HG03103 (cell line): ENCODE measurements around the gene SALL4.
"Not testable (repeated sequence)": the region's sequence is repeated elsewhere in the genome, so short reads cannot be mapped to it uniquely, and the experiment has no call there.

Experiments used
- ATAC-seq: cut with Tn5 transposase; IDR thresholded peaks from one replicate; pipeline ENCODE4 v1.9.1; 2021; ENCODE audit warnings: low read depth; ENCODE audit not compliant: unreplicated experiment

Gene SALL4

GRCh38 chr20:51802170-51802751, at the start of gene SALL4:
TSS of gene SALL4 (minus strand) at chr20:51802521. CDS start at chr20:51802408, 113 bp downstream.
- no peak for ATAC-seq

DNA sequence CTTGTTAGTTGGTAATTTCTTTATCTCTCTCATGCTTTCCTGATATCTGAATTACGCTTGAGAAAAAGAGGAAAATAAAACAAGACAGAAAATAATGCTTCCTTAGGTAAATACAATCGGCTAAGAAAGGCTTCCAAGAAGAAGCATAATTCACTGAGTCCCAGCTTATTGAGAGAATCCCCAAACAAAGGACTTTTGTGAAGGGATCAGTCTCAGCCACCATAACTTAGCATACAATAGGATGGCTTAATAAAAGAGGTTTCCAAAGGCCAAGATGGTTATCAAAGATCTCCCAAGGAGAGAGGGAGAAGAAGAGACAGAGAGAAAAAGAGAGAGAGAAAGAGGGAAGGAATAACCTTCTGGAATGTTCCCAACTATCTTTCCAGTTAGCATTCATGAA, 46.0 kb upstream of the SALL4 start:
- ATAC-seq, result no peak

GRCh38 chr20:51840865-51841264, 38.5 kb upstream of the SALL4 start:
- ATAC-seq, result no peak

DNA sequence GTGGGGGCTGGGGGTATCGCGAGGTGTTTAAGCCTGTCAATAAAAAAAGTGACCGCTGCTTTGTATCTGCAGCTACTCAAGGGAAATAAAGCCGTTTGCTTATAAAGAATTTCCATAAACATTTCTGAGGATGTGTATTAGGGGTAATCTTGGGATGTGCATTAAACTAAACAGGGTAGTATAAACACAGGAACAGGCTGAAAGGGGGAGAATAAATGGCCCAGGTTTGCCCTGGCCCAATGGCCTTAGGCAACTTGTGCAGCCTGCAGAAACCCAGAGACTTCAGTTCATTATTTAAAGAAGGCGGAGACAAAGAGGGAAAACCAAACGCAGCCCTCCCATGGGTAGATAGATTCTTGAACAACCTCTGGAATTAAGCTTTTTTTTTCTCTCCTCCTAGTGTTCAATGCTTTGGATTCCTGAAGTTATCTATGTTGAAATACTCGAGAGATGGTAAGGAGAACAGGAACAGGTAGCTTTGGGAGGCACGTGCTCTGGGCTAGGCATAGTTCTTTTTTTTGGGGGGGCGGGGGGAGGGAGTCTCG, 35.6 kb upstream of the SALL4 start:
- ATAC-seq, result no peak

GRCh38 chr20:51837436-51837835, 35.1 kb upstream of the SALL4 start:
- no peak for ATAC-seq

DNA sequence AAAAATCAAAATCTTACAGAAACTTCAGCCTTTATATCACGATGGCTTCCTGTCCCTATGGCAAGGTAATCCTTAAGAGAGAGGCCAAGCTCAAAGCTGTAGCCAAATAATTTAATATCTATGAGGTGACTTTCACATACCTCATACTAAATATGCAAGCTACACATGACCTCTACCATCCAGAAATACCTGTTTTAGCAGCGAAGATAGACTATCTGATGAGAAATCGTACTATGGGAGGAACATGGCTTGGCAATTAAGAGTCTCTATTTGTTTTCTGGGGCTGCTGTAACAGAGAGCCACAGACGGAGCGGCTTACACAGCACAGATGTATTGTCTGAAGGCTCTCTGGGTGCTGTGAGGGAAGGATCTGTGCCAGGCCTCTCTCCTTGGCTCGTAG, 31.0 kb upstream of the SALL4 start:
- ATAC-seq, result no peak

DNA sequence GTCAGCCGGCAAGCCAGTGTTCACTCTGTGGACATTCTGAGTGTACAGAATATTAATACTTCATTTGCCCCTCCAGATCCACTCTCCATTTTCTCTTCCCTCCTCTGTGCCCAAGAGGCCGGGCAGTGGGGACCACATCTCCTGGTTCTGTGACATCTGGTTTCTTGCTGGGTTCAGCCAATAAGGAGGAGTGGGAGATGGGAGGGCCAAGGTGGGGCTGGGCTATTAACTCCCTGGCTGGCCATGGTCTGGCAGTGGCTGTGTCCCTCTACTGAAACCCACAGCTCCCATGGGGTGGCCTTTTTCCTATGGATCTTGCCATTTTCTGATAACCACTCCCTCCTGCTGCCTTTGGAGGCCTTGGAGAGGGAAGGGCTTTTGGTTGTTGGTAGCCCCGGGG, 30.0 kb upstream of the SALL4 start:
- ATAC-seq, result no peak

DNA sequence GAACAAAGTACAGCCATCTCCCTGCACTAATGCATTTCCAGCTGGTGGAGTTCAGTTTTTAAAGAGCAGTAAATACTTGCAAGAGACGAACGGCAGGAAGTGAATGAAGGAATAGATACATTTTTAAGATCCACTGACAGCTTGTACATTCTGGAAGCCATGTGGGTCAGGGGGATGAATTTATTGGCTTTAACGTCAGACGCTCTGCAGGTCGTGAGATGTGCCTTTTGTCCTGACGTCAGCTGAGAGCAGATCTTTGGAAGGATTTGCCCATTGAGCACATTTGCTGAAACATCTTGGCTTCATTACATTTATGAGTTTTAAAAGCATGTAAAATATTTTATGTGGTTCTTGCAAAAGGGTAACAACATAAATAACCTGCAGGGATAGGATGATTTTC, 29.5 kb upstream of the SALL4 start:
- no peak for ATAC-seq

DNA sequence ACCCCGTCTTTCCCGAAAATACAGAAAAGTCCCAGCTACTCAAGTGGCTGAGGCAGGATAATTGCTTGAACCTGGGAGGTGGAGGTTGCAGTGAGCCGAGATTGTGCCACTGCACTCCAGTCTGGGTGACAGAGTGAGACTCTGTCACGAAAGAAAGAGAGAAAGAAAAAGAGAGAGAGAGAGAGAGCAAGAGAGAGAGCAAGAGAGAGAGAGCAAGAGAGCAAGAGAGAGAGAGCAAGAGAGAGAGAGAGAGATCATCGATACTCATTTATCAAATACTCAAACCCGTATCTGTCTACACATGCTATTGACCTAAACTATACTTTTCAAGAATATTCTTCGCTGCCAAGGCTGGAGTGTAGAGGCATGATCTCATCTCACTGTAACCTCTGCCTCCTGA, 28.2 kb upstream of the SALL4 start:
- ATAC-seq, result no peak

- no peak for ATAC-seq
Observed at GRCh38 chr20:51828762-51829161, 26.4 kb upstream of the SALL4 start.

DNA sequence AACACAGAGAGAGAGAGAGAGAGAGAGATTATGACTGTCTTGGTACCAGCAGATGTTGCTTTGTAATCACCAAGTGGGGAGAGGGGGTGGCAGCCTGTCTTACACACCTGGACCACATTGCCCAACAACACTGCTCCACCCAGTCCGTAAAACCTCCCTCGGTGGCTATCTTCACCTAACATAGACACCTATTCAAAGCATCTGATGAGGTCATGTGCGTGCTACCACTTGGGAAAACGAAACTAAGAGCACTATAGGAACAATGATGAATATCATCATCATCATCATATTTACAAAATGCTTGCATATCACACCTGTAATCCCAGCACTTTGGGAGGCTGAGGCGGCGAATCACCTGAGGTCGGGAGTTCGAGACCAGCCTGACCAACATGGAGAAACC, 24.1 kb upstream of the SALL4 start:
- no peak for ATAC-seq

DNA sequence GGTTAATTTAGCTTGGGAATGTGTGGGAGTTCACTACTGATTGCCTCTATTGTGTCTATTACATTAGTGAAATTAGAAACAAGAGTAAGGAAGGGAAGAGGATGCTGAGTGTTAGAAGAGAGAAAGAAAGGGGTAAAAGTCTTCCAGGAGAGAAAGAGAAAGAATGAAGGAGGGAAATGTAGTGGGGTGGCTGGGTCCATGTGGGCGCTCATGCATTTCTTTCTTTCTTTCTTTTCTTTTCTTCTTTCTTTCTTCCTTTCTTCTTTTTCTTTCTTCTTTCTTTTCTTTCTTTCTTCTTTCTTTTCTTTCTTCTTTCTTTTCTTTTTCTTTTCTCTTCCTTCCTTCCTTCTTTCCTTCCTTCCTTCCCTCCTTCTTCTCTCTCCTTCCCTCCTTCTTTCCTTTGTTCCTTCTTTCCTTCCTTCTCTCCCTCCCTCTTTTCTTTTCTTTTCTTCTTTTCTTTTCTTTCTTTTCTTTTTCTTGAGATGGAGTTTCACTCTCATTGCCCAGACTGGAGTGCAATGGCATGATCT, 16.2 kb upstream of the SALL4 start:
- no peak for ATAC-seq

DNA sequence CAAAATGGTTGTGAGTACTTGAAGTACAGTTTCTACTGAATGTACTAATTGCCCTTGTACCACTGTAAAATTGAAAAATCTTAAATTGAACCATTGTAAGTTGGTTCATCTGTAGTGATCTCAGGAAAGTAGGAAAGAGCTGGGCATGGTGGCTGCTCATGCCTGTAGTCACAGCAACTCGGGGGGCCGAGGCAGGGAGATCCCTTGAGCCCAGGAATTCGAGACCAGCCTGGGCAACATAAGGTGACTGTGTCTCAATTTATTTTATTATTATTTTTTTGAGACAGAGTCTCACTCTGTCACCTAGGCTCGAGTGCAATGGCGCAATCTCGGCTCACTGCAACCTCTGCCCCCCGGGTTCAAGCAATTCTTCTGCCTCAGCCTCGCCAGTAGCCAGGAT, 14.5 kb upstream of the SALL4 start:
- not testable (repeated sequence) for ATAC-seq

GRCh38 chr20:51815383-51816076, 13.2 kb upstream of the SALL4 start:
- no peak for ATAC-seq

- no peak for ATAC-seq
Observed at GRCh38 chr20:51812861-51813260, 10.5 kb upstream of the SALL4 start.

DNA sequence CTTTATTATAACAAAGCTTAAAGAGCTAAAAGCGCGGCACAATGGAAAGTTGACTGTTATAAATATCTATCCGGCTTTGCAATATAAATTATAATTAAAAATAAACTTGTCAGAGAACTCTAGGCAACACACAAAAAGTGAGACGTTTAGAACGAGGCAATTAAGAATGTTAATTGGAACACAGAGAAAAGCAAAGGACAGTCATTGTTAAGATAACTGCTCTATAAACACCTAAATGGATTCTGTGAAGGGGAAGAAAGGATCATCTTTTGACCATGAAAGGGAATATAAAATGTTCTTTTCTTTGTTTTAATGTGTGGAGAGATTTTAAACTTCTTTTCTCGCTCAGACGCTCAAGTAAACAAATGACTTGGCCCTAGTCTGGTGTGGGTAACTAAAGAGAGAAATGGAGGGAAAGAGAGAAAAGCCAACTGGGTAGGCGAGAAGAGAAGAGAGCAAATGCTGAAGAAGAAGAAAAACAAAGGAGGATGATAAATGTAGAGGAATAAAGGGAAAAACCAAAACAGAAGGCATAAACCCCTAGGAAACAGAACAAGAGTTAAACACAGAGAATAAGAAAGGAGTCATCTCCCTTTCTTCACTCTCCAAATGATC, 9.3 kb upstream of the SALL4 start:
- no peak for ATAC-seq

GRCh38 chr20:51811042-51811355, 8.7 kb upstream of the SALL4 start:
- no peak for ATAC-seq

GRCh38 chr20:51810155-51811041, 8.1 kb upstream of the SALL4 start:
- no peak for ATAC-seq

- no peak for ATAC-seq
Observed at GRCh38 chr20:51807720-51808250, 5.5 kb upstream of the SALL4 start.

DNA sequence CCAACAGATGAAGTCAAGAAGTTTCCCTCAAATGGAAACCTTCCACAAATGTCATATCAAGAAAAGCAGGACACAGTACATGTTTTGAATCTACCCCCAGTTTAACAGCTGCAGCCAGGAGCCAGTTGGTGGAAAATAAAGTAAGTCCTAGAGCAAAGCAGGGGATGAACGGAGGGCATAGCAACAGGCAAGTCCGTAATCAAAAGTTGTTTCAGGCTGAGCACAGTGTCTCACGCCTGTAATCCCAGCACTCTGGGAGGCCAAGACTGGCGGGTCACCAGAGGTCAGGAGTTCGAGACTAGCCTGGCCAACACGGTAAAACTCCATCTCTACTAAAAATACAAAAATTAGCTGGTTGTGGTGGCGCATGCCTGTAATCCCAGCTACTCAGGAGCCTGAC, 2.4 kb upstream of the SALL4 start:
- no peak for ATAC-seq
